Smooth muscle cell of bladder (primary cell): ENCODE results near the gene BPNT1. TPM values are rescaled to one million over a fixed set of nuclear protein-coding genes. Genes with fewer than 3 reads are reported as not detected.

Experiments used
- total RNA-seq: library from RNA; depleted of rRNA; stranded (reverse); fragments of >200 nt; gene quantifications from 2 replicates; pipeline ENCODE4 v1.2.3, GENCODE V29; 2014

The BPNT1 gene, protein sequence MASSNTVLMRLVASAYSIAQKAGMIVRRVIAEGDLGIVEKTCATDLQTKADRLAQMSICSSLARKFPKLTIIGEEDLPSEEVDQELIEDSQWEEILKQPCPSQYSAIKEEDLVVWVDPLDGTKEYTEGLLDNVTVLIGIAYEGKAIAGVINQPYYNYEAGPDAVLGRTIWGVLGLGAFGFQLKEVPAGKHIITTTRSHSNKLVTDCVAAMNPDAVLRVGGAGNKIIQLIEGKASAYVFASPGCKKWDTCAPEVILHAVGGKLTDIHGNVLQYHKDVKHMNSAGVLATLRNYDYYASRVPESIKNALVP
- 15.4 and 16.1 TPM in 2 replicates for total RNA-seq

DNA sequence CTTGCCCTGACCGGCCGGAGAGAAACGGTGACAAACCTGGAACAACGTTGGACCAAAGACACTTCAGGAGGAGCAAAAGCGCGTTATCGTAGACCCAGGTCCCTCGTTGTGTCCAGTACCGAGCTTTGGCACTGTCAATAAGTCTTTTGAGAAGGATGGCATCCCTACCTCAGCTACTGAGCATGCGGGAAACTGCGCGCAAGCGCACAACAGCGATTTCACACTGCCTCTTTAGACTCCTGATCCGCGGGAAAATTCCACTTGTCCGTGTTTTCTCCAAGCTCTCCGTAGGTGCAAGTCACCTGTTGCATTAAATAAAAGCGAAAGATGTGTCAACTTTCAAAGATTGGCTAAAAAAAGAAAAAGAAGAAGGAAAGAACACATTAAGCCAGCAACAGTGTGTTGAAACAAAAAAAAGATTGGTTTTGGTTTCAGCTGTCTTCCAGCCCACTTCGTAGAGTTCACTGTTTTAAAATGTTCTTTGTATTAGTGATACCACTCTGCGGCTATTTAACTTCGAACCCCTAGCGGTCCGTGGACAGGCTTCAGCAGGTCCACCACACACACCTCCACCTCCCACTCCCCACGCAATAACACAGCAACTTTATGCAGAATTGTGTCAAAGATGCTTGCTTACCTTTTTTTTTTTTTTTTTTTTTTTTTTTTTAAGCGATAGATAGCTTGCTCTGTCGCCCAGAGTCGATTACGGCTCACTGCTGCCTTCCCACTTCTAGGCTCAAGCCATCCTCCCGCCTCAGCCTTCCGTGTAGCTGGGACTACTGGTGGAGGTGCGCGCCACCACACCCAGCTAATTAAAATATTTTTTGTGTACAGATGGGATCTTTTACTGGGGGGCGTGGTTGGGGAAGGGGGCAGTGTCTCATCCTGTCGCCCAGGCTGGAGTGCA, at the start of gene BPNT1:
BPNT1 (minus strand) TSS at position 139 of the 907 bp plus-strand sequence. CDS start 9,942 bp downstream, outside the sequence.

GRCh38 chr1:220094016-220094911, 4.7 kb upstream of the BPNT1 start, which contains the start of gene IARS2:
IARS2 (plus strand) TSS chr1:220094132; CDS start chr1:220094217, 85 bp downstream.

DNA sequence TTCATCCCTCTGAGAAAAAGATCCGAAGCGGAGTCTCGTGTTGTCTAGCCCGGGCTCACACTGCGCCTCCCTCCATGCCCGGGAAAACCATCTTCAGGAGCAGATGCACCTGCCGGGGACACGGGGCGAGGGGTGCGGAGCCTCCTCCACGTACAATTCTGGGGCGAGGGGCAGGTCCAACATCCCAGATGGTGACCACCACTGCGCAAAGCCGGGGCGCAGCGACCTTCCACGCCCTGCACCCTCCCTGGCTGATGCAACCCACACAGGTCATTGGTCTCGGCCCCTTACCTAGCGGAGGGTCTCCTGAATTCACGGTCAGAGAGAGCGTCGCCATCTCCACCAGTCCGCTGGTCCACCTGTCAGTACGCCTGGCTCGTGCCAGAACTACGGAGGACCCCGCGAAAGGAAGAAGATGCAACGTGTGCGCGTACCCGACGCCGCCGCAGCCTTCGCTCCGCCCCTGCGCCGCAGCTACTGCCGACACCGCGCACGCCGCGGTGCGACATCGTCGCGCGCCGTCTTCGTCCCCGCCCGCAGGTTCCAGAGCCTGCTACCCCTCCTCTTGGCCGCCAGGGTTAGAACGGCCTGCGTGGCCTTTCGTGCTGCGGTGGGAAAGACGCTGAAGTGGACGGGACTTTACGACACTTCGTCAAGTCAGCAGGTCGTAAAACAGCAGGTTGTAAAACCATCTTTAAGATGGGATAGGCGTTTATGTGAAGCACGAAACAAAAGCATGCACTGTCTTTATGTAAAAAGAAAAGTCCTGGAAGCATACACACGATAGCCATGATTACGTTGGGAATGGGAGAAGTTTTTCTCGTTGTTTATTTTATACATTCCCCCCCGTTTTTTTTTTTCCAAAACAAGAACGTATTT, 43.3 kb downstream of the BPNT1 start, which contains the start of gene EPRS1:
EPRS1 (minus strand) TSS at position 454 of the 879 bp plus-strand sequence; CDS start at position 337, 117 bp downstream.

Other genes with a start within 250 kb of the BPNT1 start
- gene SLC30A10, start 161.2 kb downstream of the BPNT1 start, total RNA-seq = not detected in 2 replicates
- 191 and 235 TPM in 2 replicates for gene EPRS1, start 43.3 kb downstream of the BPNT1 start, total RNA-seq
- gene IARS2, start 4.3 kb upstream of the BPNT1 start, total RNA-seq = 77.9 and 97.7 TPM in 2 replicates
- gene RAB3GAP2, start 182.7 kb upstream of the BPNT1 start, total RNA-seq = 30.9 and 34.4 TPM in 2 replicates